HG03565 (cell line): ENCODE results near the gene IZUMO1R.
"Not testable (repeated sequence)": the region's sequence is repeated elsewhere in the genome, so short reads cannot be mapped to it uniquely, and the experiment has no call there.

ENCODE experiments used
- ATAC-seq: cut with Tn5 transposase; IDR thresholded peaks from one replicate; pipeline ENCODE4 v1.9.1; 2021; ENCODE audit warnings: mild to moderate bottlenecking, moderate library complexity; ENCODE audit not compliant: unreplicated experiment

Gene IZUMO1R

DNA sequence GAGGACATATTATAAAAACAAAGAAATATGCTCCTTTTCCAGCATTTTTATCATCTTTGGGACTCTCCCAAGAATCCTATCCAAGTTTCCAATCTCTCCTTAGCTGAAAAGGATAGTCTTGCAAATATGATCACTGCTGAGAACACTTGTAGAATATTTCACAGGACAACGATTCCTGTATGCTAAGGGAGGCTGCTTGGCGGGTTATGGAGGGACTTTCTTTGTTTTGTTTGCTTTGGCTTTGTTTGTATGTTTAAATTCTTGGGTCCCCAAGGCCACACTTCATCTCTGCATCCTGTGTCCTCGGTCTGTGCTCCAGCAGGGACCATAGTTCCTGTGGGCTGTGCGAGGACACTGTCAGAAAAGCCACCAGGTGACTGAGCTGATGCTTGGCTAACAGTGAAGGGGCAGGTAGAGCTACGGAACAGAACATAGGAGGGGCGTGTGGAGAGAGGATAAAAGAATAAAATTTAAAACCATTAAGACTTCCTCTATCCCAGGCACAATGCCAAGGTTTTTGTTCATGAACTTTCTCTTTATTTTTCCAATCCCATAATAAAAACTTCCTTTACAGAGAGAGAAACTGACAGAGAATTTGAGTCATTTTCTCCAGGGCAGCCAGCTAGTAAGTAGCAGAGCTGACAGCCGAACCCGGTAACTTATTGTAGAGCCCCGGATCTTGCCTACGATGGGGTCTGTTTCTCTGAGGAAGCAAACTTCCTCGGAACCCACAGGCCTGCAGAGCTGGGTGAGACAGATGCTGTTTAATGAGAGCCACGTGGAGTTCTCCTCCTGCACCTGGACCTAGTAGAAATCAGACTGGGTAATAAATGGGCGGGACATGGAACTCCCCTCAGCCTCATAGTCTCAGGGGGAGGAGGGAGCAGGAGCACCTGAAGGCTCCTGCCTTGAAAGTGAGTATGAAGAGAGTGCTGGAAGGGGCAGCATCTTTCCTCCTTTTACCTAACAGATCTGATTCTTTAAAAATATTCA, at the start of gene IZUMO1R:
IZUMO1R (plus strand) TSS at position 615 of the 993 bp plus-strand sequence. CDS start 1,057 bp downstream, outside the sequence.
- no peak for ATAC-seq

GRCh38 chr11:94271885-94272372, 32.5 kb upstream of the IZUMO1R start:
- peak; percentile 90 for ATAC-seq

GRCh38 chr11:94272738-94273313, 31.6 kb upstream of the IZUMO1R start:
- ATAC-seq = no peak

DNA sequence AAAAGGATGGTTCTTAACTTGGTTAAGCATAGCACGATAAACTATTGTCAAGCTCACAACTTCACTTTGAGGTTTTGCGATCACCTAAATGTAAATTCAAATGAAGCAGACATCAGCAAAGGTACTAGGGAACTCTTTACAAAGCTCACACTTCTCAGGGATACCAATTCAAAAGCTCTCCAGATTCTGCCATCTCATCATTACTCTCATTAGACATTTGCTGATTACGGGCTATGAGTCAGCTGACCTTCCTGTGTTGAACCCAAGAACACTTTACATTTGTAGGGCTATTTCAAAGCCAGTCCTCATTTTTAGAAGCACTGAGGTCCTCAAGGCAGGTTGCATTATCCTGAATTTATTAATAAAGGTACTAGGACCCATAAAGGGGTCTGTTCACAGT, 28.4 kb upstream of the IZUMO1R start:
- ATAC-seq = no peak

DNA sequence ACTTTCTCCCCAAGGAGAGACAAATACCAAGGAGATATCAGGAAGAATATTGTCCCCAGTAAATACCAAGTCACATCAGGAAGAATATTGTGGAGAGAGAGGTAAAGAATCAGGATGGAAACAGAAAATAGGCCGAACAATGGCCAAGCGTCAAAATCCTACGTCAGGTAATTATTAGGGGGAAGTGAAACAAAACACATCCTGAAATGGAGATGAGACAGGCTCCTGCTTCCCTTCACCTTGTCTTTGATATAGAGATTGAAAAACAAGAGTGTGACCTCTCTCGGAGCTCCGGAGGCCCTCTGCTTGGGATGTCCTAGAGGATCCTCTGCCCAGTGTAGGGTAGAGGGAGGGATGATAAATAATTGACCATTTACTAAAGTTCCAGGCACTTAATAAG, 27.4 kb upstream of the IZUMO1R start:
- ATAC-seq = no peak

DNA sequence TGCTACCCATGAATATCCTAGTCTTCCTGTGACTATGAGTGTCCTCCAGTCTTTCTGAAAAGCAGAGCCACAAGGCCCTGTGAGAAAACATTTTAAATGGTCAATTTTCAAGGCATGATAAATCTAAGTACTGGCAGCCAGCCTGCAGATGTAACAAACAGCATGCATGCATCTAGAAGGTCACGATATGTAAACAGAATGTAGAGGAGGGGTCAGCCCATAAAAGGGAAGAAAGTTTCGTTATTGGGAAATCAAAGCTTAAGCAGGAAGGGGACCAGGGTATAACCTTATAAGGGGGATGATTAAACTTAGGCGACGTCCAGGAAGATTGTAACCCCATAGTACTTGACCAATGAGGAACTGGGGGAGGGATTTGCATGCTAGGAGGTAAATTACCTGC, 26.2 kb upstream of the IZUMO1R start:
- not testable (repeated sequence) for ATAC-seq

DNA sequence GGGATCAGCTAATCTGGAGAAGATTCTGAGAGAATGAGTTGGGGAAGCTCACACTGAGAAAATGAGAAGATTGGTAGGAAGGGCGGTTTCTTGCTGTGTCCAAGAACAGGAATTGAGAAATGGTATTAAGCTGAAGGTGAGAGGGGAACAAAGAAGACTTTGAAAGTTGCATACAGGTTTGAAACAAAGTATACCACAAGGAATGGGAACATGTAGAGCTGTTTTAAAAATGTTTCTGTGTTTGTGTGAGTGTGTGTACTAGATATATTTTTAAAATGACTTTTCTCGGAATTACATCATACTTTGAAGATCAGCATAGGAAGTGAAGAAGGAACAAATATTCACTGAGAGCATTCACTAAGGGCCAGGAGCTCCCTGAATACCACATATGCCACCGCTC, 24.4 kb upstream of the IZUMO1R start:
- no peak for ATAC-seq

GRCh38 chr11:94281324-94281723, 23.1 kb upstream of the IZUMO1R start:
- ATAC-seq = no peak

- ATAC-seq = no peak
Observed at GRCh38 chr11:94283678-94284077, 20.7 kb upstream of the IZUMO1R start.

GRCh38 chr11:94295534-94295933, 8.8 kb upstream of the IZUMO1R start:
- ATAC-seq = no peak

GRCh38 chr11:94297985-94298576, 6.3 kb upstream of the IZUMO1R start:
- ATAC-seq = no peak

DNA sequence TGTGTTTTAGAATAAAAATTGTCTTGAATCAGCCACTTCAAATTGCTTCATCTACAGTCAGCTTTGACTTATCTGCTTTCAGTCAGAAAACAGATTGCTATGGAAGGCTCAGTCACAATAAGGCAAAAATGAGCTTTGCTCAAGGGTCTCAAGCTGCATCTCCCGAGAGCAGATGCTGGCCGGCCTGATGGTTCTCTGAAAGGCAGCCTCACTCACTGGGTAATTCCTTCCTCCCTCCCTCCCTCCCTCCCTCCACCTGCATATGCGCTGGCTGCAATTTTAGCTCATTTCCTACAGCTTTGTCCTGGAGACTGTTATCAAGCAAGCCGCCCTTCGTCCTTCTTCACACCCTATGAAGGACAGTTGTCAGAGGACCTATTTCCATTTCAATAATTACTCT, 1.6 kb upstream of the IZUMO1R start:
- no peak for ATAC-seq

DNA sequence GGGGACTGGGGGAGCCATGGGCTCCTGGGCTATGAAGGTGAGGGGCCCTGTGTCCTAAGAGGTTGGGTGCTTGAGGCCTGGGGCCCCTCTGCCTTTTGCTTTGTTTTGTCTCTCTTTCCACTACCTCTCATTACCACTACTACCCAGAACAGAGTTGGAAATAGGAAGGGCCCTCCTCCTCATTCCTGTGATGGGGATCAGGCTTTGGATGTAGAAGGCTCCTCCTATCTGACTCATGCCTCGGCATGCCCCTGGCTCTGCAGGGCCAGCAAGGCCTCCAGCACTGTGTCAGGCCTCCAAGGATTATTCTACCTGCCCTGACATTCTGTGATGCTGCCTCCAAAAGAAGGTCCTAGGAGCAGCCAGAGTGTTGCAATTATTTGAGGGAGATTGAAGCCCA, 766 bp downstream of the IZUMO1R start:
- no peak for ATAC-seq

DNA sequence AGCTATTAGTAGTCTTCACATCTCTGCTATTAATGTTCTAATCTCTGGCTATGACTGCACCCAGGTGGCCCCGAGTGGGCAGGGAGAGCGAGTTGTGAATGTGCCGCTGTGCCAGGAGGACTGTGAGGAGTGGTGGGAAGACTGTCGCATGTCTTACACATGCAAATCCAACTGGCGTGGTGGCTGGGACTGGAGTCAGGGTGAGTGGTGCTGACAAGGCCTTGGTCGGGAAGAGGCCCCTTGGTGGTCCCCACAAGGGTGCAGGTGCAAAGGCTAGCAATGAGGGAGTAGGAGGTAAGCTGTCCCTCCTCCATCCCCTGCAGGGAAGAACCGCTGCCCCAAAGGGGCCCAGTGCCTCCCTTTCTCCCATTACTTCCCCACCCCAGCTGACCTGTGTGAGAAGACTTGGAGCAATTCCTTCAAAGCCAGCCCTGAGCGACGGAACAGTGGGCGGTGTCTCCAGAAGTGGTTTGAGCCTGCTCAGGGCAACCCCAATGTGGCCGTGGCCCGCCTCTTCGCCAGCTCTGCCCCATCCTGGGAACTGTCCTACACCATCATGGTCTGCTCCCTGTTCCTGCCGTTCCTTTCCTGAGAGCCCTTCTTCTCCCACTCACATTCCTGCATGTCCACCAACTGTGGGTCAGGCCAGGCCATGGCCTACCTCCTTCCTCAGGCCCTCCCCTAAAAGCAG, 2.9 kb downstream of the IZUMO1R start:
- no peak for ATAC-seq

- no peak for ATAC-seq
Observed at GRCh38 chr11:94308024-94308423, 3.6 kb downstream of the IZUMO1R start.

- ATAC-seq = no peak
Observed at GRCh38 chr11:94309757-94310156, 5.4 kb downstream of the IZUMO1R start.

DNA sequence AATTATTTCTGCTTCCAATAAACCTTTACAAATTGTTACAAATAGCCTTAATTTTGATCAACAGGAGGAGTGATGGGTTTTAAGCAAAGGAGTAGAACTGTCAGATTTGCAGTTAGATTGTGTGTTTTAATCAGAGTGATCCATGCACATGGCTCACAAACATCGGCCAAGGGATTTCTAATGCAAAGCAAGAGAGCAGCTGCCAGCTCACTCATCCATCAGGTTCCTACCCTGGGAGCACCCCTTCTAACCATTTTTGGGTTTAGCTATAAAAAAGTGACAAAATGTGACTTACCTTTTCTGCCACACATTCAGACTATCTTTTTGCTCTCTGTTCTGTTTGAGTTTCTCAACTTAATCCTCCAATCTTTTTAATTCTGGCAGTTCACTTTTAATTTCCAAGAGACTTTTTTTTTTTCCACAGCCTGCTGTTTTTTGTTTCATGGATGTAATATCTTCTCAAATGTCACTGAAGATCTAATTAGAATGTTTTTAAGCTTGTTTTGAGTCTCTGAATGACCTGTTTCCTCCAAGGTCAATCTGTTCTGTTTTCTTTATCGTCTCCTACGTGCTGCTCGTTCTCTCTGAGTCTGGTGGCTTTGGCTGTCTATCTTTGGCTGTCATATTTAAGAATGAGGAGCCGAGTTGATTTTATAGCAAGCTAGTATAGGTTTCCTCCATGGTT, 6.0 kb downstream of the IZUMO1R start:
- ATAC-seq = no peak

GRCh38 chr11:94312339-94312738, 8.0 kb downstream of the IZUMO1R start:
- no peak for ATAC-seq

GRCh38 chr11:94314064-94314463, 9.7 kb downstream of the IZUMO1R start:
- no peak for ATAC-seq

GRCh38 chr11:94315664-94316063, 11.3 kb downstream of the IZUMO1R start:
- ATAC-seq = no peak
